GM18858 (cell line): ENCODE measurements around the gene FPGT.
"Not testable (repeated sequence)": the region's sequence is repeated elsewhere in the genome, so short reads cannot be mapped to it uniquely, and the experiment has no call there.

Source experiments
- ATAC-seq: cut with Tn5 transposase; IDR thresholded peaks from one replicate; pipeline ENCODE4 v1.9.1; 2021; ENCODE audit not compliant: unreplicated experiment

The FPGT gene

GRCh38 chr1:74197657-74198552 lies at the start of gene FPGT, which contains the start of gene LRRIQ3:
FPGT (plus strand) TSS chr1:74198242; CDS start chr1:74198279, 37 bp downstream.
LRRIQ3 (minus strand) TSS chr1:74198176; CDS start chr1:74183684, 14,492 bp downstream.
- ATAC-seq: peak; percentile 91

DNA sequence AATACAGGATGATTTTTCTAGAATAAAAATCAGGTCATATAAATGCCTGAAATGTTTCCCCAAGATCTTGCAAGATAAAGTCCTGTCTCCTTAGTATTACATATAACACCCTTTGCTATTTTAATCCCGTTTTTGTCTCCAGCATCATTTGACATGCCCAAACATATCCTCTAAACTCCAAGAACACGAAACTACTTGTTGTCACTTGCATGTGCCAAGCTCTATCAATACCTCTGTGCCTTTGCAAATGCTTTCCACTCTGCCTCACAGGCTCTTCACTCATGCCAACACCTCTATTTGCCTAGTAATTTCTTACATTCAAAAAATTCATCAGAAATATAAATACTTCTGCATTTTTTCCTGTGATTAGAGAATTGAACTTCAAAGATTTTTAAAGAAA lies 38.0 kb upstream of the FPGT start:
- ATAC-seq: no peak

DNA sequence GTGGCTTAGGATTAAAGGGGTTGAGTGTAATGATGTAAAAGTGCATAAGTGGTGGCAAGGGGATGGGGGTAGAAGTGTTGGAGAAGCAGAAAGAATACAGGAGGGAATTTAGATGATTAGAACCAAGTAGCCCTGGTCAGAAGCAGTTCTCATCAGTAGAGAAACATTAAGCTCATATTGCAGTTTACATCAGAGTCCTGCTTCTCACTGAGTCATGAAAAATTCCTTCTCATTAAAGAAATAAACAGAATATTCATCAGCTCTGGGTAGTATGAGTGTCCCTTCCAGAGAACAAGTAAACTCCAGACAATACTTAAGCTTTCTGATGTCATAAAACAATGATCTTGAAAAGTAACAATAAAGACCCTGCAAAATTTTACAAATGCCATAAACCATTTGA lies 36.5 kb upstream of the FPGT start:
- no peak for ATAC-seq

DNA sequence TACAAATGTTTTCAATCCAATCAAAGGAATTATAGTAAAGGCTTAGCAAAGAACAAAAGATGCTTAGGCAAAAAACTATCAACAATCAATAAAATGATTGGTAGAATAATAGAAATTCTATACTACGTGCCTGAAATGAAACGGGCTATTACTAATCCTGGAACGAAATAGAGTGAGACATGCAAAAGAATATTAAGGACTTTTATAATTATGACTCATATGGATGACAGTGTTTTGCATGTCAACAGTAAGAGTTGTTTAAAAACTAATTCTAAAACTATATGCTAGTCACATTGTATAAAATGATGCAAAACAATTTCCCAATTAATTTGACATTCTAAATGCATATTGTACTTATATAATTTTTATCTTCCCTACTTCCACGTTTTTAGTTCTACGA lies 35.7 kb upstream of the FPGT start:
- ATAC-seq: no peak

- not testable (repeated sequence) for ATAC-seq
These were observed 23.6 kb upstream of the FPGT start for GRCh38 chr1:74174423-74174822.

GRCh38 chr1:74180490-74180889 lies 17.6 kb upstream of the FPGT start:
- ATAC-seq: no peak

- no peak for ATAC-seq
These were observed 4.1 kb upstream of the FPGT start for GRCh38 chr1:74193908-74194307.

GRCh38 chr1:74195339-74195738 lies 2.7 kb upstream of the FPGT start:
- ATAC-seq: no peak

GRCh38 chr1:74197255-74197654 lies 787 bp upstream of the FPGT start:
- no peak for ATAC-seq

DNA sequence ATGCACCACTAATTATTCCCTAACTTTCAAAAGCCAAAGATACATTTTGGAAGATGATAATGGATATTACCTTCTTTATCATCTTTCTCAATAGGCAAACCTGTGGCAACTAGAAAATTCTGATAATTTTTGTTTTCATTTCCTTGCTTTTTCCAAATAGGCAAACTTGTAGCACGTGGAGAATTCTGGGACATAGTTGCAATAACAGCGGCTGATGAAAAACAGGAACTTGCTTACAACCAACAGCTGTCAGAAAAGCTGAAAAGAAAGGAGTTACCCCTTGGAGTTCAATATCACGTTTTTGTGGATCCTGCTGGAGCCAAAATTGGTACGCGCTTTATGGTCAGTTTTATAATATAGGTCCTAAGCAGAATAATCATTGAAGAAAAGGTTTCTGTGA lies 1.5 kb downstream of the FPGT start:
- ATAC-seq: no peak

- no peak for ATAC-seq
These were observed 7.2 kb downstream of the FPGT start for GRCh38 chr1:74205266-74205665.

DNA sequence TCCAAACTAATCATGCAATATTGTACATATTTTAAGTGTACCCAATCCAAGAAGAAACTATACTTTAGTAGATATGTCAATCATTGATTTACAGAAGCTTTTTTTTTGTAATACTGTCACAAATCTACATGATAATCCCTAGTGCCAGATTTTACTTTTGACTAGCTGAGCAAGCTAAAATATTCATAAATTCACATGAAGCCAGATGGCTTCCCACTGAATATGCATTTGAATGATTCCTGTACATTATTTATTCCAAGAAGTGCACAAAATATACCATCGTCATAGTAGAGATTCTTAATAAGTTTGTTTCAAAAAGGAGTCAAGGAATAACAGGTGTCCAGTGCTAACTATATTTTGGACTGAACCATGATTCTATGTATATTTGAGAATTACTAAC lies 17.2 kb downstream of the FPGT start:
- ATAC-seq: no peak

- no peak for ATAC-seq
These were observed 24.7 kb downstream of the FPGT start for GRCh38 chr1:74222701-74223100.

DNA sequence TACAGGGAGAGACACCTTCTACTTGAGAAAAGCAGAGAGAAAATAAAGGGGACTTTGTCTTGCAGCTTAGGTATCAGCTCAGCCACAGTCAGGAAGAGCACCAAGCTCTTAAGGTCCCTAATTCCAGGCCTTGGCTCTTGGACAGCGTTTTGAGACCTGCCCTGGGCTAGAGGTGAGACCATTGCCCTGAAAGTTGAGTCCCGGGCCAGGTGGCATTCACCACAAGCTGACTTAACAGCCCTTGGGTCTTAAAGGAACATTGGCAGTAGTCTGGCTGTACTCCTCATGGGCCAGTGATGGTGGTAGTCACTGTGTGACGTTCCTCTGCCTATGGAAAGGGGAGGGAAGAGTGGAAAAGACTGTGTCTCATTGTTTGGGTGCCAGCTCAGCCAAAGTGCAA lies 25.4 kb downstream of the FPGT start:
- ATAC-seq: no peak

GRCh38 chr1:74235153-74235552 lies 37.1 kb downstream of the FPGT start, which contains the start of gene TNNI3K:
TNNI3K (plus strand) TSS chr1:74235387; CDS start chr1:74235452, 65 bp downstream.
- no peak for ATAC-seq

DNA sequence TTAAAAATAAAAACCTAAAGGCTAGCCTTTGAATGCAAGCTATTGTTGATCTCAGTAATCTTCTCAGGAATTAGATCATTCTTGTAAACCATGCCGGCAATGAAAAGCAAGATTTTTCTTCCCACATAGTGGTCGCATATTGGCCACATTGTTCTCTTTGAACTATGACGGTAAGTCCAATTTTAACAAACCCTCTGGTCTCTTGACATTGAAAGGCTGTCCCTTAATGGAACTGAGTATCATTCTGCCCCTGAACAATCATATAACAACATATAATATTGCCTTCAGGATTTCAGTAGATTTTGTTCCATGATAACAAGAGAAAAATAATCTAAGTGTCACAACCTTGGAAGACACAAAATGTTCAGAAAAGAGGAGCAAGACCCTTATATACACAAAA lies 38.4 kb downstream of the FPGT start:
- ATAC-seq: no peak

DNA sequence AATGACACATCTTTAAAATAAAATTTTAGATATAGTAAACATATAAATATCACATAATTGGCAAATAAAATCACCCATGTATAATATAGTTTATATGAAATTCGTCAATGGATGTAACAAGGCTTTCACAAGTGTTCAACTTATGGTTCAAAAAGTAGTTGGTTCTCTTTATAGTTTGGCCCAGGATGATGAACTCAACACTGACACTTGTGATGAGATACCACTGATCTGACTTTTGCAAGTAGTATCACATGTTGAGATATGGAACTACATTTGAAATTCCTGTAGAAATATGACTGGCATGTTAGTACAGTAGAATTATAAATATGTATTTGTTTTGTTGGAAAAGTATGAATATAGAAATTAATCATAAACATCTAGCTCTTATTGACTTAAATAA lies 39.0 kb downstream of the FPGT start:
- no peak for ATAC-seq

- ATAC-seq: no peak
These were observed 39.7 kb downstream of the FPGT start for GRCh38 chr1:74237787-74238186.

GRCh38 chr1:74245168-74245772 lies 47.2 kb downstream of the FPGT start:
- ATAC-seq: no peak

DNA sequence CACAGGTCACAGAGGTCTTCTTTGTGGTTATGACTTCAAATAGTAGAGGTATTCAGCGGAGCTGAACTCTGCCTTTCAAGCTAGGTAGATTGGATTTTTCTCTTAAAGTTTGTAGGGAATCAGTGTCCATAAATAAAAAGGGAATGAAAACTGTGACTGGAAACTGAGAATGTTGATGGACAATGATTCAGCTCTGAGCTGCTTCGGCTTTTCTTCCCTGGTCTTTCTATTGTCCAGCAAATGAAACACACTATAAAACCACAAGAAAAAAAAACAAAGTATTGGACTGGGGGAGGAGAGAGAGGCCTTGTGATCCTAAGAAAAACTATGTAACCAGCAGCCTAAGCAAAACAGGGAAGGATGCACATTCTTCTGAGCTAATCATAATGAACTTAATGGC lies 48.3 kb downstream of the FPGT start:
- ATAC-seq: no peak

DNA sequence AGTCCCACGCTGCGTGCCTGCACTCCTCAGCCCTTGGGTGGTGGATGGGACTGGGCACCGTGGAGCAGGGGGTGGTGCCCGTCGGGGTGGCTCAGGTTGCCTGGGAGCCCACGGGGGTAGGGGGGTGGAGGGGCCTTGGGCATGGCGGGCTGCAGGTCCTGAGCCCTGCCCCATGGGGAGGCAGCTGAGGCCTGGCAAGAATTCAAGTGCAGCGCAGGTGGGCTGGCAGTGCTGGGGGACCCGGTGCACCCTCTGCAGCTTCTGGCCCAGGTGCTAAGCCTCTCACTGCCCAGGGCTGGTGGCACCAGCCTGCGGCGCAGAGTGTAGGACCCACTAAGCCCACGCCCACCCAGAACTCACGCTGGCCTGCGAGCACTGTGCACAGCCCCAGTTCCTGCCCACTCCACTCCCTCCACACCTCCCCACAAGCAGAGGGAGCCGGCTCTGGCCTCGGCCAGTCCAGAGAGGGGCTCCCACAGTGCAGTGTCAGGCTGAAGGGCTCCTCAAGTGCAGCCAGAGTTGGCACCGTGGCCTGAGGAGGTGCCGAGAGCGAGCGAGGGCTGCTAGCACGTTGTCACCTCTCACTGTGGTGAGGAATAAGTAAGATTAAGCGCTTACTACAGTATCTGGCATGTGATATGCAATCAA lies 50.0 kb downstream of the FPGT start:
- no peak for ATAC-seq
